ENCODE results near the gene NUDT21.

- TF ChIP-seq CTCF (IDR thresholded peaks at IDR 0.05), result peak in 3 of 7 experiments; percentile 22 to 71 (median 31)
- TF ChIP-seq POLR2A (IDR thresholded peaks at IDR 0.05), result no peak
- no peak for TF ChIP-seq EP300 (IDR thresholded peaks at IDR 0.05)
- peak in 2 of 3 donors; percentile 6 to 50 for TF ChIP-seq POLR2AphosphoS5 (IDR thresholded peaks at IDR 0.05)
These were observed 25.7 kb downstream of the NUDT21 start, which contains the start of gene AMFR for GRCh38 chr16:56425439-56425832.

Measured in stomach (tissue), 4 donors.